Thoracic aorta (tissue), 2 donors: Measurements from ENCODE around the gene RBPJ. TPM values are rescaled to one million over a fixed set of nuclear protein-coding genes. Genes with fewer than 3 reads are reported as not detected.

Experiments
- ATAC-seq: fragments of 150-250 bp; one replicate; pipeline ENCODE4 v1.8.0; 2017; ENCODE audit warnings: low read depth; ENCODE audit not compliant: insufficient number of reproducible peaks, low FRiP score
- DNase-seq: peaks from one replicate; pipeline ENCODE4 v3.0.0-alpha.2; 2020; ENCODE audit warnings: low spot score
- H3K27ac ChIP-seq, 2 donors: fragments of 200-600 bp; sonication (generic); 1 replicate in 1 of 2; 2 replicates in 1 of 2; pipeline ENCODE4 v1.5.1; 2016; ENCODE audit warnings: mild to moderate bottlenecking in 2 of 2, moderate library complexity in 2 of 2
- H3K27me3 ChIP-seq: fragments of 200-600 bp; sonication (generic); replicated peaks from 2 replicates; pipeline ENCODE4 v1.6.0; 2016; ENCODE audit warnings: mild to moderate bottlenecking; ENCODE audit not compliant: insufficient read depth
- H3K36me3 ChIP-seq: fragments of 200-600 bp; sonication (generic); one replicate; pipeline ENCODE4 v1.5.1; 2016
- H3K4me1 ChIP-seq, 2 donors: fragments of 200-600 bp; sonication (generic); 1 replicate in 1 of 2; 2 replicates in 1 of 2; pipeline versions ENCODE4 v1.5.1 to v1.6.0; 2016; ENCODE audit warnings: low read depth in 2 of 2, mild to moderate bottlenecking in 1 of 2; ENCODE audit not compliant: control insufficient read depth in 1 of 2
- H3K4me3 ChIP-seq: fragments of 200-600 bp; sonication (generic); 2 replicates; pipeline ENCODE4 v1.5.1; 2016; ENCODE audit warnings: mild to moderate bottlenecking
- H3K9me3 ChIP-seq: fragments of 200-600 bp; sonication (generic); 2 replicates; pipeline ENCODE4 v1.5.1; 2016
- CTCF ChIP-seq: fragments of 200-600 bp; sonication (generic); IDR thresholded peaks from one replicate; pipeline ENCODE4 v1.5.1; 2019; ENCODE audit warnings: antibody characterized with exemption
- total RNA-seq, 2 donors: library from RNA; depleted of rRNA; stranded (reverse); fragments of >200 nt; gene quantifications; one replicate each; pipeline versions ENCODE4 v1.1.0 to v1.2.3, GENCODE V29; 2016

The RBPJ gene
- total RNA-seq, 2 donors from 2014 or later = 63.4 to 82.6 TPM

- Histone ChIP-seq H3K9me3 (no peaks in the 10 kb centered on the region), H3K36me3 (peaks cover 14% of the 10 kb centered on the region), H3K27ac (no peak overlapping the region), H3K27me3 (no peaks in the 10 kb centered on the region), H3K4me1 (peaks cover 3 to 12% of the 10 kb centered on the region in 2 donors), H3K4me3 (no peak overlapping the region)
- TF ChIP-seq CTCF = no peak
- no peak for DNase-seq
- ATAC-seq = no peak
These were observed 105.1 kb downstream of the RBPJ start for GRCh38 chr4:26425953-26426352.

DNA sequence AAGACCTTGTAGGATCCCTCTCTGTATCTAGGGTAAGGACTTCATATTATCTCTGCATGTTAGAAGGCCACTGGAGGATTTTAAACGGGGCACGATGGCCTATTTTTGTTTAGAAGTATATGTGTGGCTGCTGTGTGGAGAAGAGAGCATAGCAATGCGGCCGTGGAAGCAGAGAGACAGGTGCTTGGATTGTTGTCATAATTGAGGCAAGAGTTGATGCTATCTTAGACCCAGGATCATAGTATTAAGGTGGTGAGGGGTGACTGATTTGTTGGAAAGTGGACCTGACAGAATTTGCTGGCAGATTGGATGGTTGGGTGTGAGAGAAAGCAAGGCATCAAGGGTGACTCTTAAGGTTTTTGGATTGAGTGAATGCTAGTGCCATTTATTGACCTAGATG, 106.1 kb downstream of the RBPJ start:
- Histone ChIP-seq H3K4me1 (peaks cover 0 to 2% of the 10 kb centered on the region in 2 donors), H3K27ac (no peak overlapping the region), H3K27me3 (no peaks in the 10 kb centered on the region), H3K9me3 (no peaks in the 10 kb centered on the region), H3K36me3 (peaks cover 14% of the 10 kb centered on the region), H3K4me3 (no peak overlapping the region)
- TF ChIP-seq CTCF = no peak
- DNase-seq = no peak
- ATAC-seq = no peak

DNA sequence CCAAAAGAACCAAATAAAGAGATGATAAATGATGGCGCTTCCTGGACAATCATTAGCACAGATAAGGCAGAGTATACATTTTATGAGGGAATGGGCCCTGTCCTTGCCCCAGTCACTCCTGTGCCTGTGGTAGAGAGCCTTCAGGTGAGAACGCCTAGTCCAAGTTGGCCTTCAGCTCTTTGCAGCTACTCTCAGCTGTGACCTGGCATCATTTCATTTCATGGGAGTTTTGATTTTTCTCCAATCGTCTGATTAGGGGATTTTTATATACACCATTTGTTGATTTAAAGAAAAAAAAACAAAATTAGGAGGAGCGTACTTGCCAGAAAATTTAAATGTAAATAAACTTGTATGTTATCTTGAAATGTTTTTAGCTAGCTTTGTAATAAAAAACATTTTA, 109.1 kb downstream of the RBPJ start:
- no peaks in the 10 kb centered on the region for H3K9me3 ChIP-seq
- peaks cover 14% of the 10 kb centered on the region for H3K36me3 ChIP-seq
- H3K4me1 ChIP-seq = no peaks in the 10 kb centered on the region
- no peak overlapping the region for H3K4me3 ChIP-seq
- no peak for ATAC-seq
- no peak overlapping the region for H3K27ac ChIP-seq
- no peaks in the 10 kb centered on the region for H3K27me3 ChIP-seq
- no peak for DNase-seq
- no peak for TF ChIP-seq CTCF

GRCh38 chr4:26431461-26432180, 110.8 kb downstream of the RBPJ start:
- no peak for DNase-seq
- ATAC-seq = no peak
- Histone ChIP-seq H3K4me1 (no peaks in the 10 kb centered on the region), H3K27ac (no peak overlapping the region), H3K36me3 (peaks cover 11% of the 10 kb centered on the region), H3K9me3 (no peaks in the 10 kb centered on the region), H3K27me3 (no peaks in the 10 kb centered on the region), H3K4me3 (no peak overlapping the region)
- TF ChIP-seq CTCF = no peak

GRCh38 chr4:26432419-26432818, 111.6 kb downstream of the RBPJ start:
- ATAC-seq (no peak), DNase-seq (no peak)
- Histone ChIP-seq H3K4me3 (no peak overlapping the region), H3K36me3 (peaks cover 13% of the 10 kb centered on the region), H3K27ac (no peak overlapping the region), H3K4me1 (no peaks in the 10 kb centered on the region), H3K9me3 (no peaks in the 10 kb centered on the region), H3K27me3 (no peaks in the 10 kb centered on the region)
- no peak for TF ChIP-seq CTCF
